GM18505 (cell line): Measurements from ENCODE around the gene ACBD3.

Experiments used
- ATAC-seq: cut with Tn5 transposase; IDR thresholded peaks from one replicate; pipeline ENCODE4 v1.9.1; 2021; ENCODE audit not compliant: unreplicated experiment
- POLR2A ChIP-seq: IDR thresholded peaks from 4 replicates; pipeline ENCODE4 v1.6.1; 2011; ENCODE audit warnings: borderline replicate concordance; ENCODE audit not compliant: insufficient read depth, insufficient read length; ENCODE audit errors: extremely low read depth

The ACBD3 gene

DNA sequence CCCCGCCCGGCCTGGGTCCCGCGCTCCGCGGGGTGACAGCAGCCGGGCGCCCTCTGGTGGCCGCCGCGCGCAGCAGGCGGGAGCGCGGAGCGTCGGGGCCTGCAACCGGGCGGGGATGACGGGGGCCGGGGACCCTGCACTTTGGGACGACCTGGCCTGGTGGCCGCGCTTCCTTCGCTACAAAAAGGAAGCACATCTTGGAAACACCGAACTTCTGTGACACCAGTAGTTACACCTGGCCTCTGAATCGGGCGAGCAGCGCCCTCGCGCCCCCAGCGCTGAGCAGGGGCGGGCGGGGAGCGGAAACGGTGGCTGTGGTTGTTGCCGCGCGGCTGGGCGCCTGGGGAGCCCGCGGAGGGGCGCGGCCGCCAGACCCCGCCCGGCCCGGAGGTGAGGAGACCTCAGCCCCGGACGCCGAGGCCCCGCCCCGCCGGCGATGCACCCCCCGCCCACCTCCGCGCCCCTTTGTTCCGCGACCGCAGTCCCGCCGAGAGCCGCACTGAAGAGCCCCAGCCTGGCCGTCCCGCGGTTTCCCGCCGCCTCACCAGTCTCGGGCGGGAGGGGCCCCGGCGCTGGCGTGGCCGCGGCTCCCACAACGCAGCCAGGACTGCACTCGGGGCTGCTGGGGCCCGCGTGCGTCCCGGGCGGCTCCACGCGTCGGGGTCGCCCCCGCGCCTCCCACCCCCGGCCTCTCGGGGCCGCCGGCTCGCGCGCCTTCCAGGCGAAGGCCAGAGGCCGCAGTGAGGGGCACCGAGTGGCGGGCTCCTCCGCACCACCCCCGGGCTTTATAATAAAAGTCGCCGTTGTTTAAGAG lies 64.7 kb downstream of the ACBD3 start:
- peak; percentile 1 for TF ChIP-seq POLR2A
- ATAC-seq, result peak; percentile 72

GRCh38 chr1:226121049-226121586 lies 65.4 kb downstream of the ACBD3 start:
- TF ChIP-seq POLR2A, result no peak
- ATAC-seq, result no peak

DNA sequence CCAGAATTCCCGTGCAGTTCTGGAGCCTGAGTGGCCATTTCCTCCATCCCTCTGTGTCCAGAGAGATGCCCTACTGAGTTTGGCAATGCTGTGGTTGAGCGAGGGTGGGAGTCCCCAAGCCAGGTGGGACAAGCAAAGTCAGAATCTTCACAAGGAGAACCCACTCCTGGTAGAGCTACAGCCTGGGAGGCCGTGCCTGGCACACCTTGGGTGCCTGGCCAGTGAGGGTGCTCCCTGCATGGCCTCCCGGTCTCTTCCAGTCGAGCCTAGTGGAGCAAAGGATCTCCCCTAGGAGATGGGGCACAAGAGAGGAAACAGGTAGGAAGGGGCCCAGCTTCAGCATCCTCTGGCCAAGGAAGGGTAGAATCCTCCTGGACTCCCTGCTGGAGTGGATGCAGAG lies 66.1 kb downstream of the ACBD3 start:
- no peak for TF ChIP-seq POLR2A
- no peak for ATAC-seq

DNA sequence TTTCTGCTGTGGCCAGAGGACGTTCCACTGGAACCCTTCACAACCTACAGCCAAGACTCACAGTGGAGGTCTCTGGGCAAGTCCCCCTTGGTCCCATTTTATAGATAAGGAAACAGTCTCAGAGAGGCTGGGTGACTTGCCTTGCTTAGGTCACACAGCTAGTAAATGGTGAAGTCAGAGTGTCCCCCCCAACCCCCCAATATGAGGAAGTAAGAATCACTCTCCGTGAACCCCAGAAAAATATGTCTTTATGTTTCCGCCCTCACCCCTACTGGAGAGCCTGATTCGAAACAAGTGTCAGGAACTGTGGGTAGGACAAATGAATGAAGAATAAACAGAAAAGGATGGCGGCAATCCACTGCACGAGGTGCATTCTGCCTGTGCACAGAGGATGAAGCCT lies 67.4 kb downstream of the ACBD3 start:
- ATAC-seq, result no peak
- no peak for TF ChIP-seq POLR2A

DNA sequence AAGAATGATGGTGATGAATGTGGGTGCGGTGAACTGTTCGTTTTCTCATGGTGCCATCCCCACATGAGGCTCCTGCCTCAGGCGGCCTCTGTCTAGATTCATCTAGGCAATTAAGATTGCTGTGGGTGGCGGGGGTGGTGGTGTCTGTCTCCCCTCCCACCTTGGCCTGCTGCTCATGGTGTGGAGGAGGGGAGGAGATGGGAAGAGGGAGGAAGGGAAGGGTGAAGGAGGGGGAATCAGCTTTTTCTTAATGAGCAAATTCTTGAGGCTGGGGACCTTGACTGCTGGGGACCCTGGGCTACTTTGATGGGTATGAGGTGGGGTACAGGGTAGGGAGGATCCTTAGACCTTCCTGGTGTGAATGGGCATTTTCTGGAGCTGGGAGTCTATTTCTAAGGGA lies 68.2 kb downstream of the ACBD3 start:
- ATAC-seq, result no peak
- TF ChIP-seq POLR2A, result no peak

- no peak for ATAC-seq
- TF ChIP-seq POLR2A, result no peak
Measured at GRCh38 chr1:226117330-226117729, 69.2 kb downstream of the ACBD3 start.

GRCh38 chr1:226116673-226117072 lies 69.9 kb downstream of the ACBD3 start:
- no peak for TF ChIP-seq POLR2A
- no peak for ATAC-seq

DNA sequence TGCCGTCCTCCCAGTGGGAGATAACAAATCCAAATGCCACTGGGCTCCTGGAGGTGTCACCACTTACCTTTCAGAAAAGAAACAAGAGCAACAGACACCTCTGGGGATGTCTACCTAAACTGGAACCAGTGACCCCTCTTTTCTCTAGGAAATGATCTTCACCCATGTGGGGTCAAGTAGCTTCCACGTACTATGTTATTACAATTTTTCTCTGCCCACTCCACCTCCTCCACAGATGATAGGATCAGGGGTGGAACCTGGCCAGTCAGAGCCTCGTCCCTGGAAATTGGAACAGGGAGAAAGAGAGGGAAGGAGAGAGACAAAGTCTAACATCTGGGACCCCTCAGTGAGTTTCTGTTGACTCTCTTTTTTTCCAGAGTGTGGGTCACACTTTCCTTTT lies 73.9 kb downstream of the ACBD3 start:
- TF ChIP-seq POLR2A, result no peak
- ATAC-seq, result no peak

DNA sequence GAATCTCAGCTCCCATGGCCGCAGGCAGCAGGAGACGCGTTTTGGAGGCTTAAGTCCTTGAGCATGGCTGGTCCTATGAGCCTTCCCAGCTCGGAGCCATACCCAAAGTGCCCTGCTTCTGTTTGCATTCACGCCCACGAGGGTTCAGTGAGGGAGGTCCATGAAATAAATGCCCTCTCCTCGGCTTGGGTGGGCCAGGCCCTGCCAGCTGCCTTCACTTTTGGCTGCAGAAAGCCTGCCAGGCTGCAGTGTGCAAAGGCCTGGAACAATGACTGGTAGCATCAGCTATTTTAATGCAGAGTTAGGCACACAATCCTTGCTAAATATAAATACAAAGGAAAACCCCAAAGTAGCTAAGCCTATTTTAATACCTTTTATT lies 74.7 kb downstream of the ACBD3 start:
- ATAC-seq, result no peak
- TF ChIP-seq POLR2A, result no peak

DNA sequence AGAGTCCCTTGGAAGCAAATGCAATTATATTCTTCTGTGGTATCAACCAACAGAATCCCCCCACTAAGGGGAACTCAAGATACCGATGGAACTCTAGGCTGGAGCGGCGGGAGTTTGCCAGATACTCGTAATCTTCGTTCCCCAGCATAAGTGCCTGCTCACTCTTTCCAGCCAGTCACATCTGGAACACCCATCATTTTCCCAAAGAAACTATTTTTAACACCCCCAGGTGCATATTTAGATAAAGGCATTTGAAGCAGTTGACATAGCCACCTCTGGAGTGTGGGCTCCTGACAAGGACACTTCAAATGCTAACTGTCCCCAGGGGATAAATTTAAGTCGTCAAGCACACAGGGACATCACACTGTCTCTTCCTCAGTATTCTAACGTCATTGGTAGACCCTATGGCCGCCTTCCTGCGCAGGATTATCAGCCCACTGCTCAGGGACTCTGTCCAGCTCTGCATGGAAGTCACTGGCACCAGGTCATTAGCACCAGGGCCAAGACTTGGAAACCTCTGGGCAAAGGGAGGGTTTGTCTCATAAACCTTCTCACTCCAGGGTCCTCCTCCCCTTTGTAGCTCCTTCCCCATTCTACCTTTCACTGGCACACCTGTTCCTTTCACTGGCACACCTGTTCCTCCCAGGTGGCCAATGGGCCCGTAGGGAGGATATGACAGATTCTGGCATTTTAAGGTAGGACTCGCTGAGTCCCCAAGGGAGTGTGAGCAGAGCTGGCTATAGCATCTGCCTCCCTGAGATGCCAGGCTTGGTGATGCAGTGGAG lies 75.3 kb downstream of the ACBD3 start:
- no peak for ATAC-seq
- no peak for TF ChIP-seq POLR2A

DNA sequence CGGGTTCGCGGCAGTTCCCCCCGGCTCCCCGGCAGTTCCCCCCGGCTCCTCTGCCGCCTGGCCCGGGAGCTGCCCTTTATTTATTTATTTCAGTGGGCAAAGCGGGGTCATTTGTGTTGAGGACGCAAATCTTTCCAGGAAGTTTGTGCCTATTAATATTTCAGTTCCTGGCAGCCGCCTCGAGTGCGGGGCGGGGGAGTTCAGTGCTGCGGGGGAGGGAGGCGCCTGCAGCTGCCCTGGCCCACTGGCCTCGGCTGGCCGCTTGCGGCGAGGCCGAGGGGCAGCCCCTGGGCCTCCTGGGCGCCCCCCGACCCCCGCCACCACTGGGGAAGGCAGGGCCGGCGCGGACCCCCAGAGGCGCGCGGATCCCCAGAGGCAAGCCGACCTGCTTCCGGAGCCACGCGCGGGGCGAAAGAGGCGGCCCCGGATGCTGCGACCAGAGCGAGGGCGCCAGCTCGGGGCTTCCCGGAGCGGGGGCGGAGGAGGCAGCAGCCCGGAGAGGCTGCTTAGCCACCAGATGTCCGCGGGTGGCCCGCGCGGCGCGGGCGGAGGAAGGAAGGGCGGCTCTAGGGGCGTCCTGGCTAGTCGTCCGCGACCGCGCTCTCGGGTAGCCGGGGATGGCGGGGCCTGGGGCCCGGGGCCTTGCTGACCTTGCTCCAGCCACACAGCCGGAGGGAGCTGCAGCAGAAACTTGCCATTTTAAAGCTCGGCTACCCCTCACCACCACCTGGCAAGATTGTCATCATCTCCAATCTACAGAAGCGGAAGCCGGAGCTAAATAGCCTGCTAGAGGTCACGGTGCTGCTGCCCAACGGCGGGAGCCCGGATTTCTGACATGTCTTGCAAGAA lies 76.1 kb downstream of the ACBD3 start:
- peak; percentile 87 for TF ChIP-seq POLR2A
- peak; percentile 75 for ATAC-seq

DNA sequence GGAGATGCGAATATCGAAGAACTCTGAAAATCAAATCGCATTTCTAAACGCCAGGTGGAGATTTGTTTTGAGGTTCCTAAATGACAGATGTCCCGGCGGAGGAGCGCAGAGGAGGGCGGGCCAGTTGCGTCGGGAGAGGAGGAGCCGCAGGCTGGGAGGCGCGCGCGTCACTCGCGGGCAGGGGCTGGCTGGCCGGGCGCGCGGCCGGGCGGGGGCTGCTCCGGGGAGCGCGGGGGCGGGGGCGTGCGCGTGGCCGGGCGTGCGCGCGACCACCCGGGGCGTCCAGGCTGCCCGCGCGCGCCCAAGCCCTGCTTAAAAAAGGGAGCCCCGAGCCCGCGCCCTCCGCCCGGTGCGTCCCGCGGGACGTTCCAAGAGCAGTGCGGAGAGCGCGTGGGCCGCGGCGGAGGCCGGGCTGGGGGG lies 76.7 kb downstream of the ACBD3 start:
- peak; percentile 66 for ATAC-seq
- TF ChIP-seq POLR2A, result peak; percentile 37
